ENCODE results near the gene STIM1. TPM values are rescaled to one million over a fixed set of nuclear protein-coding genes. Genes with fewer than 3 reads are reported as not detected.
A peak's percentile ranks its signal among the peaks of the same experiment; 100 is the strongest.

The STIM1 gene
- total RNA-seq, 1 experiment from 2014 or later, result 18.0 TPM

DNA sequence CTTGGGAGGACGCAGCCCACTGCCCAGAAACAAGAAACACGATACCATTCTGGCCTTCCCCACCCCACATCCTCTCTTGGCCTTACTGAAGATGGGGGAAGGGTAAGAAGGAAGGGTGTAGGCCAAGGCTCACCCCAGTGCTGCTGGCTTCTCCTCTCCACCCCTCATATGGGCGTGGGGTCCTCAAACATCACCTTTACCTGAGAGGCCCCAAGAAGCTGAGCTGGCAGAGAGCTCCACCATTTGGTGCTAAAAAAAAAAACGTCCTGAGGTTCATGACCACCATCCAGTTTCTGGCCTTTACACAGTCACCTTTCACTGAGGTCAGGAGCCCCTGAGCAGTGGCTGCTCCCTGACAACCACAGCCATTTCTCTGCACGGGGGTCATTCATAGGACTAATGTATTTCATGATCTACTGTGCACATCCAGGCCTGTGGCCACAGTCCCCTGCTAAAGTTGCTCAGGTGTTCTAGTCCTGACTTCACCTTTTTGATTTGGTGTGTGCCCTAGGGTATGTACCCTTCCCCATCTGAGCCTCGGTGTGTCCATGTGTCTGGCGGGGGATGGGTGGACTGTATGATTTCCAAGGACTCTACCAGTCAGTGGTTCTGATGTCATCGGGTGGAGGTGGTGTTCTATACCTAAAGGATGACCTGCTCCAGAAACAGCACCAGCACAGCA lies 29.9 kb upstream of the STIM1 start (continued):
- no peak for TF ChIP-seq FOXP4 (CRISPR knock-in tag; IDR thresholded peaks at IDR 0.05)
- no peak for TF ChIP-seq JAZF1 (CRISPR knock-in tag; IDR thresholded peaks at IDR 0.05)
- TF ChIP-seq EMX1 (CRISPR knock-in tag; IDR thresholded peaks at IDR 0.05), result no peak
- TF ChIP-seq ZNF532 (CRISPR knock-in tag; IDR thresholded peaks at IDR 0.05; ENCODE audit: borderline replicate concordance), result no peak
- no peak for TF ChIP-seq GRHL2 (CRISPR knock-in tag; IDR thresholded peaks at IDR 0.05; ENCODE audit: insufficient replicate concordance, severe bottlenecking)
- TF ChIP-seq SMAD4 (CRISPR knock-in tag; IDR thresholded peaks at IDR 0.05), result no peak

- peak overlapping the region; percentile 82 for H3K27ac Mint-ChIP-seq
- CTCF ChIA-PET, result interaction anchor here (0.5 to 3.3 kb wide), 6 partner anchors 14 to 249 kb away, joined by 4 to 71 read pairs (median 14); partner anchors contain the start of genes PGAP2, RHOG and STIM1
- H3K36me3 Mint-ChIP-seq, result peaks cover 43% of the 10 kb centered on the region
- TF ChIP-seq ZNF232 (CRISPR knock-in tag; IDR thresholded peaks at IDR 0.05) (no peak), TP53 (CRISPR knock-in tag; IDR thresholded peaks at IDR 0.05) (no peak), ZNF671 (CRISPR knock-in tag; IDR thresholded peaks at IDR 0.05) (no peak)
- no peaks in the 10 kb centered on the region for H3K27me3 Mint-ChIP-seq (ENCODE audit: low read depth)
- peaks cover 41% of the 10 kb centered on the region for H3K4me1 Mint-ChIP-seq
- POLR2A ChIA-PET, result interaction anchor here (1.0 to 1.5 kb wide), 2 partner anchors 10 to 15 kb away, joined by 3 to 5 read pairs; partner anchors contain the start of gene RHOG
- DNase-seq (ENCODE audit: low spot score) (no peak), ATAC-seq (peak; percentile 42)
- H3K9me3 Mint-ChIP-seq, result no peaks in the 10 kb centered on the region
- H3K4me3 Mint-ChIP-seq, result no peak overlapping the region; the same call in 1 of the 2 replicates
Observed at GRCh38 chr11:3826721-3827120, 28.7 kb upstream of the STIM1 start.

DNA sequence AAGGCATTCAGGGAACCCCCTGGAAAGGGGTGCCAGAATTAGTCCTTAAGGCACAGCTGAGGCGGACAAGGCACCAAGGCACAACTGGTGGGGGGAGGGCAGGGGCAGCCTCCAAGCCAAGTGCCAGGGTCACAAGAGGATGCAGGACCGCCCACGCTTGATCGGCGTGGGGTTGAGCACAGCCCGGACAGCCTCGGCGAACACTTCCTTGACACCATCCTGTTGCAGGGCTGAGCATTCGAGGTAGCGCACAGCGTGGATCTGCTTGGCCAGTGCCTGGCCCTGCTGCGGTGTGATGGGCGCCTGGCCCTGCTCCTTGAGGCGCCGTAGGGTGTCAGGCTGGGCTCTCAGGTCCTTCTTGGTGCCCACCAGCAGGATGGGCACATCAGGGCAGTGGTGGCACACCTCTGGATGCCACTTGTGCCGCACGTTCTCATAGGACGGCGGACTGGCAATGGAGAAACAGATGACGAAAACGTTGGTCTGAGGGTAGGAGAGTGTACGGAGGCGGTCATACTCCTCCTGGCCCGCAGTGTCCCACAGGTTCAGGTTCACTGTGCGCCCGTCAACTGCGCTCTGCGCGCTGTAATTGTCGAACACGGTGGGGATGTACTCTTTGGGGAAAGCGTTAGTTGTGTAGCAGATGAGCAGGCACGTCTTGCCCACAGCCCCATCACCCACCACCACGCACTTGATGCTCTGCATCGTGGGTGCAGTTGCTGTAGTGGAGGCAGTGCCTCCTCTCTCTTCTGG lies 27.9 kb upstream of the STIM1 start:
- ChIA-PET CTCF (interaction anchor here (0.6 to 4.4 kb wide), 8 partner anchors 13 to 245 kb away, joined by 3 to 71 read pairs (median 14); partner anchors contain the start of genes PGAP2, RHOG and STIM1), POLR2A (interaction anchor here (0.7 to 1.5 kb wide), 2 partner anchors 10 to 23 kb away, joined by 3 read pairs; no protein-coding TSS in a partner anchor)
- Mint-ChIP-seq H3K27me3 (ENCODE audit: low read depth) (no peaks in the 10 kb centered on the region), H3K4me1 (peaks cover 41% of the 10 kb centered on the region), H3K4me3 (no peak overlapping the region), H3K36me3 (peaks cover 43% of the 10 kb centered on the region), H3K9me3 (no peaks in the 10 kb centered on the region), H3K27ac (no peak overlapping the region)
- DNase-seq (ENCODE audit: low spot score) (no peak), ATAC-seq (no peak)
- TF ChIP-seq NFYB (CRISPR knock-in tag; conservative IDR thresholded peaks at IDR 0.05; ENCODE audit: low read depth) (peak; percentile 21; the same call in 1 of the 2 replicates), SMAD3 (CRISPR knock-in tag; IDR thresholded peaks at IDR 0.05; ENCODE audit: borderline replicate concordance) (no peak)

DNA sequence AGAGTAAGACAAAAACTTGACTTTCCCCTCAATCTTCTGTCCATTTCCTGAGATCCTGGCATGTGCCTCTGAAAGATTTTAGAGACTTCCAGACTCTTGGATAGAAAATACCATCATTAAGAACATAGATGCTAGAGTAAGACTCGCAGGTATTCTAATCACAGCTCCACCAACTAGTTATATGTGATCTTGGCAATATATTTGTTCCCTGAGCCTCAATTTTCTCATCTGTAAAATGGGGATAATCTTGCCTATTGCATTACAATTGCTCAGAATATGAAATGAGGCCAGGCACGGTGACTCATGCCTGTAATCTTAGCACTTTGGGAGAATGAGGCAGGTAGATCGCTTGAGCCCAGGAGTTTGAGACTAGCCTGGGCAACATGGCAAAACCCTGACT lies 25.4 kb upstream of the STIM1 start:
- peaks cover 38% of the 10 kb centered on the region for H3K36me3 Mint-ChIP-seq
- TF ChIP-seq ZNF532 (CRISPR knock-in tag; IDR thresholded peaks at IDR 0.05; ENCODE audit: borderline replicate concordance), result no peak
- no peak for TF ChIP-seq MXD4 (CRISPR knock-in tag; IDR thresholded peaks at IDR 0.05; ENCODE audit: borderline replicate concordance)
- TF ChIP-seq NR3C1 (CRISPR knock-in tag; conservative IDR thresholded peaks at IDR 0.05; ENCODE audit: low read depth), result no peak
- no peak for TF ChIP-seq CREM (CRISPR knock-in tag; IDR thresholded peaks at IDR 0.05)
- TF ChIP-seq TCF7 (CRISPR knock-in tag; IDR thresholded peaks at IDR 0.05; ENCODE audit: low read depth), result no peak
- TF ChIP-seq MLX (CRISPR knock-in tag; IDR thresholded peaks at IDR 0.05), result no peak

More for the DNA sequence above, 25.4 kb upstream of the STIM1 start:
- Mint-ChIP-seq H3K4me3 (no peak overlapping the region), H3K27ac (no peak overlapping the region), H3K9me3 (no peaks in the 10 kb centered on the region), H3K27me3 (ENCODE audit: low read depth) (no peaks in the 10 kb centered on the region), H3K4me1 (peaks cover 50% of the 10 kb centered on the region)
- ChIA-PET CTCF (interaction anchor here (4.4 kb wide), 1 partner anchor 11 kb away, joined by 23 read pairs; the partner anchor contains the start of gene RHOG), POLR2A (no interaction called here)
- ATAC-seq (no peak), DNase-seq (ENCODE audit: low spot score) (no peak)

Measured in WTC11 (cell line).